NCI-H128 (cell line): ENCODE measurements around the gene ELOF1.
"Not testable (repeated sequence)": the region's sequence is repeated elsewhere in the genome, so short reads cannot be mapped to it uniquely, and the experiment has no call there.

Experiments used
- DNase-seq: peaks from one replicate; lab custom pipeline; 2025; ENCODE audit not compliant: unreplicated experiment; lab: John Stamatoyannopoulos, UW

The ELOF1 gene

DNA sequence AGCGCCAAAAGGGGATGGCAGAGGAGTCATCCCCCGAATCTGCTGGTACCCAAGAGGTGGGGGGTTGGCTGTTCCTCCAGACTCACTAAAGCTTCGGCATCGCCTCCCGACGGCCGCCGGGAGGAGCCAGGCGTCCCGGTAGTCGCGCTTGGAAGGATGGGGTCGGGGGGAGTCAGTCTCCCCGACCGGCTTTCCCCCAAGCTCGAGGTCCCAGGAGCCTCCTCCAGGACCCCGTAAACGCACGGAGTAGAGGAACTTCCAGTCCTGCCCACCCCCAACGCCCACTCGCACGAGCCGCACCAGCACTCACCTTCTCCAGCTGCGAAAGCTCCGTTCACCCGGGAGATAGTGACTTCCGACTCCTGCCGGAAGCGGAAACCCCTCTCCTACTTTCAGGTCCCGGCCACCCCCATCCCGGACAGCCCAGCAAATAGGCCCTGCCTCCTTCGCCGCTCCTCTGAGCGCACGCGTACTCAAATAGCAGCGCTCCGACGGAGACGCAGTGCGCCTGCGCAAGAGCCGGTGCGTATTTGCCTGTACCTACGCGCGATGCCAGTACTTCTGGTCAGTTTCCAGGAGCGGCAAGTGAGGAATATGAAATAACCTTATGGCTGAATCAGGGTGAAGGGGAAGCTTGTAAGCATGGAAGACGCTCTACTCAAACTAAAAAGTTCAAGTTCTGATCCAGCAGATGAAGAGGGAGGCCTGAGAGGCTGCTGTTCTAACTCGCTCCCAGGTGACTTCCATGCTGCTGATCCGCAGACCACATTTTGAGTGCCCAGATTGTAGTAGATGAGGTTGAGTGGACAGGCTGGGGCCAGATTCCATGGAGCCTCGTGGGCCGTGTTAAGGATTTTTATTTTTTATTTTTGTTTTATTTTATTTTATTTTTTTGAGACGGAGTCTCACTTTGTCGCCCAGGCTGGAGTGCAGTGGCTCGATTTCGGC, at the start of gene ELOF1:
TSS of gene ELOF1 (minus strand) at position 350 of the 948 bp plus-strand sequence. CDS start 4,883 bp downstream, outside the sequence.
- DNase-seq, result peak; percentile 96

- no peak for DNase-seq
These were observed 47.5 kb upstream of the ELOF1 start for GRCh38 chr19:11606484-11606883.

DNA sequence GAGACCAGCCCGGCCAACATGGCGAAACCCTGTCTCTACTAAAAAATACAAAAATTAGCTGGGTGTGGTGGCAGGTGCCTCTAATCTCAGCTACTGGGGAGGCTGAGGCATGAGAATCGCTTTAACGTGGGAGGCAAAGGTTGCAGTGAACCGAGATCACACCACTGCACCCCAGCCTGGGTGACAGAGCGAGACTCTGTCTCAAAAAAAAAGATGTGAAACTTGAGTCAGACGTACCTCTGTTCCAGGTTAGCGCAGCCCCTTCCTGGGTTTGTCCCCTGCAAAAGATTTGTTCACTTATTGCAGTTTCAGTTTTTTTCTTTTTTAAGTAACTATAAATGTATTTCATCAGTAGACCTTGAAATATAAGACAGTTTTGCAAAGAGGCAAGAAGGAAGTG, 40.7 kb upstream of the ELOF1 start:
- not testable (repeated sequence) for DNase-seq

GRCh38 chr19:11598746-11599145, 39.7 kb upstream of the ELOF1 start:
- no peak for DNase-seq

GRCh38 chr19:11598103-11598483, 39.1 kb upstream of the ELOF1 start:
- no peak for DNase-seq

GRCh38 chr19:11597202-11598102, 38.4 kb upstream of the ELOF1 start, which contains the start of gene ZNF627:
Gene ZNF627, plus strand, starts transcription at chr19:11597483. Its CDS starts 145 bp downstream, at chr19:11597628.
- DNase-seq, result peak; percentile 95

DNA sequence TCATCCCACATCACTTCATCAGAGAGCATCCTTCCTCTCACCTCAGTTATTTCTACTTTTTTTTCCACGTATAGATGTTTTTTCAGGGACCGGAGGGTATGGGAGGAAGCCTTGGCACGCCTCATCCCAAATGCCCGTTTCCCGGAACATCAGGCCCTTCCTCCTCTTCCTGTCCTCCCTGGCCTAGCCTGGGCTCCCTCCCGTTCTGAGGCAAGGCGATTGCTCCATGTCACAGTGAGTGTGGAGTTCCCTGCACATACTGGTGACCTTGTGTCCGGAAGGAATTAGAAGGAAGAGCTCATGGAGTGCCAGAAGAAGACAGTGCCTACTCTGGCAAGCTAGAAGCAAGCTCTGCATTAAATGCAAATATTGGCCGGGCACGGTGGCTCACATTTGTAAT, 37.1 kb upstream of the ELOF1 start:
- DNase-seq, result no peak

DNA sequence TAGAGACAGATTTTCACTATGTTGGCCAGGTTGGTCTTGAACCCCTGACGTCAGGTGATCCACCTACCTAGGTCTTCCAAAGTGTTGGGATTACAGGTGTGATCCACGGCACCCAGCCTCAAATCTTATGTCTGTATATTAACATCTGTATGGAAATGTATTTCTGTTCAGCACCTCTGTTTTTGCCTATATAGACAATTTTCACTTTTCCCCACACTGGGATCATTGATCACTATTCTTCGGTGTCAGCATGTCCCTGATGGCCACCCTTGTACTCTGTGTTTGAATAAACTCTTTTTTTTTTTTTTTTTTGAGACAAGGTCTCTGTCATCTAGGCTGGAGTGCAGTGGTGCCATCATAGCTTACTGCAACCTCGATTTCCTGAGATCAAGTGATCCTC, 35.1 kb upstream of the ELOF1 start:
- DNase-seq, result no peak

DNA sequence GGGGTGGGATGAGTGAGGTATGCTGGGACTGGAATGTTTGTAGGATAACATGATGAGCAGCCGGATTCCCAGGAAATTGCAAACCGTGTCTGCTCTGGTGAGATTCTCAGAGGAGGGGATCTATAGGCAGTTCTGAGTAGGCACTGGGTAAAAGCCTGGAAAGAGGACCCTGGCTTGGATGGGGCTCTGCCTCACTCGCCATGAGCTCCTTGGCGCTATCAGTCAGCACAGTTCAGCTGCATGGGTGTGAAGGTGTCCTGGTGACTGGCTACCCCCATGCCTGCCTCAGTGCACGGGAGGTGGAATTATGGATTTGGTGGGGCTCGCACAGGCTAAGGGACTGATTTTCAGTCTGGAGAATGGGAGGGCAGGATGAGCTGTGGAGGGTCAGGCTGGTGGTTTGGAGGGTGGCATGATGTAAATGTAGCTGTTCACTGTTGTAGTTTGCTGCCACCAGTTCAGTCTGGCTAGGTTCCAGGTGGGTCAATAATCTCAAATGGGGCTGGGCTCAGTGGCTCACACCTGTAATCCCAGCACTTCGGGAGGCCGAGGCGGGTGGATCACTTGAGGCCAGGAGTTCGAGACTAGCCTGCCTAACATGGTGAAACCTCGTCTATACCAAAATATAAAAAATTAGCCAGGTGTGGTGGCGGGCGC, 29.1 kb upstream of the ELOF1 start:
- DNase-seq, result no peak

GRCh38 chr19:11587302-11587974, 28.4 kb upstream of the ELOF1 start:
- peak; percentile 33 for DNase-seq

DNA sequence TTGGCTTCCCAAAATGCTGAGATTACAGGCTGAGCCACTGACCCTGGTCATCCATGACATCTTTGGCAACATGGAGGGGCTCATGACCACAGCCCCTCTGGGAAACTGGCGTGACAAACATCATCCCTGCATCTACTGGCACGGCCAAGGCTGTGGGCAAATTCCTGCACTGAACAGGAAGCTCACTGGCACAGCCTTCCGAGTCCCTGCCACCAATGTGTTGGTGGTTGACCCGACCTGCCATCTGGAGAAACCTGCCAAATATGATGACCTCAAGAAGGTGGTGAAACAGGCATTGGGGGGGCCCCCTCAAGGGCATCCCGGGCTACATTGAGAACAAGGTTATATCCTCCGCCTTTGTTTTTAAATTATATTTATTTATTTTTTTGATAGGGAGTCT, 27.3 kb upstream of the ELOF1 start:
- no peak for DNase-seq

GRCh38 chr19:11581740-11582139, 22.7 kb upstream of the ELOF1 start:
- no peak for DNase-seq

DNA sequence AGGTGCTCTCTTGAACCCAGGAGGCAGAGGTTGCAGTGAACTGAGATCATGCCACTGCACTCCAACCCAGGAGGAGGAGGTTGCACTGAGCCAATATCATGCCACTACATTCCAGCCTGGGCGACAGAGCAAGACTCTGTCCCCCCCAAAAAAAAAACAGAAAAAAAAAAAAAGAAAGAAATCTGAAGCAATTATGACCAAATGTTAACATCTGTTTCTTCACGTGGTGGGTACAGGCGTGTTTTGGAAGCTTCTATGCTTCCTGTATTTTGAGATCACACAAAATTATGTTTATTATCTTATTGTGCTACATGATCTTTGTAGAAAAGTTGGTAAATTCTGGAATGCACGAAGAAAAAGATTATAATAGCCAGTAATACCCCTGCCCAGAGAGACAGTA, 21.1 kb upstream of the ELOF1 start:
- DNase-seq, result no peak

GRCh38 chr19:11578258-11579142, 19.5 kb upstream of the ELOF1 start:
- no peak for DNase-seq

GRCh38 chr19:11577451-11578257, 18.6 kb upstream of the ELOF1 start, which contains the start of gene ACP5:
Gene ACP5, minus strand, starts transcription at chr19:11577645. Its CDS starts 328 bp downstream, at chr19:11577317.
- no peak for DNase-seq

- no peak for DNase-seq
These were observed 17.2 kb upstream of the ELOF1 start for GRCh38 chr19:11576227-11576626.

- no peak for DNase-seq
These were observed 15.7 kb upstream of the ELOF1 start for GRCh38 chr19:11574689-11575088.

DNA sequence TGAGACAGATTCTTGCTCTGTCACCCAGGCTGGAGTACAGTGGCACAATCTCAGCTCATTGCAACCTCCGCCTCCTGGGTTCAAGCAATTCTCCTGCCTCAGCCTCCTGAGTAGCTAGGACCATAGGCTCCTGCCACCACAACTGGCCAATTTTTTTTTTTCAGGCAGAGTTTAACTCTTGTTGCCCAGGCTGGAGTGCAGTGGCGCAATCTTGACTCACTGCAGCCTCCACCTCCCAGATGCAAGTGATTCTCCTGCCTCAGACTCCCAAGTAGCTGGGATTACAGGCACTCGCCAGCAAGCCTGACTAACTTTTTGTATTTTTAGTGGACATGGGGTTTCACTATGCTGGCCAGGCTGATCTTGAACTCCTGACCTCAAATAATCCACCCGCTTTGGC, 14.7 kb upstream of the ELOF1 start:
- not testable (repeated sequence) for DNase-seq

GRCh38 chr19:11573354-11573753, 14.3 kb upstream of the ELOF1 start:
- not testable (repeated sequence) for DNase-seq
